PC-3 (cell line): Measurements from ENCODE around the gene SMPD3. TPM values are rescaled to one million over a fixed set of nuclear protein-coding genes. Genes with fewer than 3 reads are reported as not detected.

Source experiments
- ATAC-seq: fragments of 200-7000 bp; cut with Tn5 transposase; 2 replicates; pipeline ENCODE4 v1.9.1; 2020; ENCODE audit warnings: mild to moderate bottlenecking, moderate library complexity
- BruUV-seq: library from RNA; stranded (reverse); fragments of 400-500 nt; replicated peaks from 2 replicates; lab custom pipeline; 2021; lab: Mats Ljungman, UMichigan
- CTCF ChIA-PET: fragments of 300-600 bp; sonication (Branson Sonifier 250); formaldehyde crosslinking; loops from one replicate; lab custom pipeline; 2022; ENCODE audit warnings: antibody characterized with exemption; lab: Charles Lee
- POLR2A ChIA-PET: fragments of 300-600 bp; sonication (Branson Sonifier 250); formaldehyde crosslinking; loops from one replicate; lab custom pipeline; 2022; ENCODE audit warnings: antibody characterized with exemption; ENCODE audit not compliant: unreplicated experiment; lab: Charles Lee
- DNase-seq: peaks from one replicate; pipeline ENCODE4 v3.0.0-alpha.2; 2015
- H2AFZ ChIP-seq: fragments of 300-600 bp; sonication (generic); 2 replicates; pipeline ENCODE4 v1.6.0; 2016; ENCODE audit warnings: antibody characterized with exemption, low read length
- H3F3A ChIP-seq: fragments of 300-600 bp; sonication (generic); one replicate; pipeline ENCODE4 v1.6.0; 2017; ENCODE audit warnings: antibody characterized with exemption, low read length, control low read depth, mild to moderate bottlenecking; ENCODE audit not compliant: unreplicated experiment
- H3K27ac ChIP-seq: fragments of 300-600 bp; sonication (generic); 2 replicates; pipeline ENCODE4 v1.5.1; 2016; ENCODE audit warnings: mild to moderate bottlenecking, low read length
- H3K27me3 ChIP-seq: fragments of 300-600 bp; sonication (generic); 2 replicates; pipeline ENCODE4 v1.6.1; 2016; ENCODE audit warnings: low read length, mixed read lengths
- H3K36me3 ChIP-seq: fragments of 300-600 bp; sonication (generic); 2 replicates; pipeline ENCODE4 v1.6.1; 2016; ENCODE audit warnings: low read depth, mixed run types, low read length, mixed read lengths
- H3K4me1 ChIP-seq: fragments of 300-600 bp; sonication (generic); 2 replicates; pipeline ENCODE4 v1.5.1; 2016; ENCODE audit warnings: low read length; ENCODE audit not compliant: insufficient read depth
- H3K4me2 ChIP-seq: fragments of 300-600 bp; sonication (generic); 2 replicates; pipeline ENCODE4 v1.6.0; 2016; ENCODE audit warnings: low read length
- H3K4me3 ChIP-seq: fragments of 300-600 bp; sonication (generic); 2 replicates; pipeline ENCODE4 v1.5.1; 2016; ENCODE audit warnings: mild to moderate bottlenecking, low read length, mixed read lengths
- H3K79me2 ChIP-seq: fragments of 300-600 bp; sonication (generic); 2 replicates; pipeline ENCODE4 v1.6.1; 2017; ENCODE audit warnings: low read length, mixed read lengths
- H3K9ac ChIP-seq: fragments of 300-600 bp; sonication (generic); 2 replicates; pipeline ENCODE4 v1.6.0; 2016; ENCODE audit warnings: mild to moderate bottlenecking, low read length
- H3K9me2 ChIP-seq: fragments of 300-600 bp; sonication (generic); replicated peaks from 2 replicates; pipeline ENCODE4 v1.6.1; 2016; ENCODE audit warnings: mixed run types, low read length, mixed read lengths
- H3K9me3 ChIP-seq: fragments of 300-600 bp; sonication (generic); 2 replicates; pipeline ENCODE4 v1.6.1; 2016; ENCODE audit warnings: low read length, mixed read lengths
- H4K20me1 ChIP-seq: fragments of 300-600 bp; sonication (generic); 2 replicates; pipeline ENCODE4 v1.6.1; 2016; ENCODE audit warnings: low read length, mixed read lengths
- EZH2 ChIP-seq: fragments of 300-600 bp; sonication (generic); IDR thresholded peaks from one replicate; pipeline ENCODE4 v1.6.1; 2017; ENCODE audit warnings: antibody characterized with exemption, mild to moderate bottlenecking, low read length; ENCODE audit not compliant: unreplicated experiment
- EZH2phosphoT487 ChIP-seq: fragments of 300-600 bp; sonication (generic); IDR thresholded peaks from 2 replicates; pipeline ENCODE4 v1.6.1; 2018; ENCODE audit warnings: mild to moderate bottlenecking, antibody characterized with exemption, low read length, borderline replicate concordance
- intact Hi-C: fragments of 100-400 bp; cut with micrococcal nuclease; formaldehyde crosslinking; loops from 2 replicates; pipeline ENCODE4 v1.9.0; 2023
- total RNA-seq: library from RNA; depleted of rRNA; stranded (reverse); fragments of >200 nt; gene quantifications from 2 replicates; pipeline ENCODE4 v1.2.3, GENCODE V29; 2014
- TF ChIP-seq, protein P1 (sequence below): fragments of 300-600 bp; sonication (generic); conservative IDR thresholded peaks from 2 replicates; pipeline ENCODE4 v1.5.1; 2017; ENCODE audit warnings: antibody characterized with exemption, low read depth, mild to moderate bottlenecking, low read length

Gene SMPD3
- total RNA-seq, 1 experiment from 2014 or later, result not detected

GRCh38 chr16:68400083-68400923 is 48.0 kb downstream of the SMPD3 start:
- Histone ChIP-seq H3K9me3 (no peaks in the 10 kb centered on the region), H4K20me1 (no peaks in the 10 kb centered on the region), H3K79me2 (no peaks in the 10 kb centered on the region), H3K27me3 (no peaks in the 10 kb centered on the region), H3K9ac (no peak overlapping the region), H3K4me1 (peaks cover 4% of the 10 kb centered on the region; the same call in 1 of the 2 replicates), H3K4me3 (no peak overlapping the region), H3K4me2 (no peak overlapping the region), H3F3A (no peaks in the 10 kb centered on the region), H3K27ac (no peak overlapping the region), H3K9me2 (no peaks in the 10 kb centered on the region), H3K36me3 (no peaks in the 10 kb centered on the region), H2AFZ (no peak overlapping the region)
- DNase-seq, result no peak
- no TSS peak for BruUV-seq
- POLR2A ChIA-PET, result no interaction called here
- no peak for ATAC-seq
- no peak for TF ChIP-seq EZH2
- CTCF ChIA-PET, result no interaction called here
- intact Hi-C loops, result no loop called here

- DNase-seq (no peak), ATAC-seq (no peak)
- Histone ChIP-seq H3K36me3 (no peaks in the 10 kb centered on the region), H3K9me3 (no peaks in the 10 kb centered on the region), H3K4me1 (peaks cover 4% of the 10 kb centered on the region; the same call in 1 of the 2 replicates), H3K4me2 (no peak overlapping the region), H3K79me2 (no peaks in the 10 kb centered on the region), H3K27ac (no peak overlapping the region), H3K9me2 (no peaks in the 10 kb centered on the region), H3K27me3 (no peaks in the 10 kb centered on the region), H3K4me3 (no peak overlapping the region), H2AFZ (no peak overlapping the region), H3K9ac (no peak overlapping the region), H3F3A (no peaks in the 10 kb centered on the region), H4K20me1 (no peaks in the 10 kb centered on the region)
- intact Hi-C loops, result no loop called here
- TF ChIP-seq, protein P1, sequence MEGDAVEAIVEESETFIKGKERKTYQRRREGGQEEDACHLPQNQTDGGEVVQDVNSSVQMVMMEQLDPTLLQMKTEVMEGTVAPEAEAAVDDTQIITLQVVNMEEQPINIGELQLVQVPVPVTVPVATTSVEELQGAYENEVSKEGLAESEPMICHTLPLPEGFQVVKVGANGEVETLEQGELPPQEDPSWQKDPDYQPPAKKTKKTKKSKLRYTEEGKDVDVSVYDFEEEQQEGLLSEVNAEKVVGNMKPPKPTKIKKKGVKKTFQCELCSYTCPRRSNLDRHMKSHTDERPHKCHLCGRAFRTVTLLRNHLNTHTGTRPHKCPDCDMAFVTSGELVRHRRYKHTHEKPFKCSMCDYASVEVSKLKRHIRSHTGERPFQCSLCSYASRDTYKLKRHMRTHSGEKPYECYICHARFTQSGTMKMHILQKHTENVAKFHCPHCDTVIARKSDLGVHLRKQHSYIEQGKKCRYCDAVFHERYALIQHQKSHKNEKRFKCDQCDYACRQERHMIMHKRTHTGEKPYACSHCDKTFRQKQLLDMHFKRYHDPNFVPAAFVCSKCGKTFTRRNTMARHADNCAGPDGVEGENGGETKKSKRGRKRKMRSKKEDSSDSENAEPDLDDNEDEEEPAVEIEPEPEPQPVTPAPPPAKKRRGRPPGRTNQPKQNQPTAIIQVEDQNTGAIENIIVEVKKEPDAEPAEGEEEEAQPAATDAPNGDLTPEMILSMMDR, result no peak
- no peak for TF ChIP-seq EZH2phosphoT487
- TF ChIP-seq EZH2, result no peak
- CTCF ChIA-PET, result no interaction called here
- no TSS peak for BruUV-seq
- POLR2A ChIA-PET, result no interaction called here
Observed at GRCh38 chr16:68399456-68399855, 48.9 kb downstream of the SMPD3 start.

GRCh38 chr16:68397710-68398201 is 50.6 kb downstream of the SMPD3 start:
- DNase-seq, result no peak
- no peak for ATAC-seq
- no peak overlapping the region for H3K9ac ChIP-seq
- no peak for TF ChIP-seq EZH2phosphoT487
- TF ChIP-seq EZH2, result no peak
- TF ChIP-seq, protein P1, result no peak
- no peaks in the 10 kb centered on the region for H3K9me3 ChIP-seq
- H3K9me2 ChIP-seq, result no peaks in the 10 kb centered on the region
- BruUV-seq, result no TSS peak
- no peak overlapping the region for H3K4me3 ChIP-seq
- peaks cover 4% of the 10 kb centered on the region; the same call in 1 of the 2 replicates for H3K4me1 ChIP-seq
- ChIA-PET CTCF (no interaction called here), POLR2A (no interaction called here)
- H3K36me3 ChIP-seq, result no peaks in the 10 kb centered on the region
- H3K4me2 ChIP-seq, result no peak overlapping the region
- no peak overlapping the region for H3K27ac ChIP-seq
- H3K79me2 ChIP-seq, result no peaks in the 10 kb centered on the region
- H3F3A ChIP-seq, result no peaks in the 10 kb centered on the region
- no peak overlapping the region for H2AFZ ChIP-seq
- intact Hi-C loops, result no loop called here
- H4K20me1 ChIP-seq, result no peaks in the 10 kb centered on the region
- H3K27me3 ChIP-seq, result no peaks in the 10 kb centered on the region
